ENCODE measurements around the gene TM4SF1. TPM values are rescaled to one million over a fixed set of nuclear protein-coding genes. Genes with fewer than 3 reads are reported as not detected.

Gene TM4SF1
- total RNA-seq, 1 donor from 2014 or later = not detected

GRCh38 chr3:149352556-149352955 is 24.9 kb downstream of the TM4SF1 start:
- Histone ChIP-seq H3K27ac (no peak overlapping the region), H3K9me3 (ENCODE audit: low read depth) (no peaks in the 10 kb centered on the region), H2AFZ (replicated peaks) (peak overlapping the region; percentile 97), H3K4me2 (no peak overlapping the region), H3F3A (ENCODE audit: low read depth) (no peaks in the 10 kb centered on the region), H3K79me2 (ENCODE audit: low read depth) (no peaks in the 10 kb centered on the region), H3K36me3 (no peaks in the 10 kb centered on the region), H4K20me1 (ENCODE audit: low read depth) (no peaks in the 10 kb centered on the region), H3K9ac (no peak overlapping the region), H3K4me3 (no peak overlapping the region), H3K27me3 (no peaks in the 10 kb centered on the region), H3K4me1 (no peaks in the 10 kb centered on the region)
- Mint-ChIP-seq H3K27ac (no peak overlapping the region), H3K27me3 (ENCODE audit: insufficient read depth, low read depth) (peaks cover 2% of the 10 kb centered on the region), H3K4me3 (no peak overlapping the region), H3K36me3 (no peaks in the 10 kb centered on the region), H3K4me1 (no peaks in the 10 kb centered on the region), H3K9me3 (no peaks in the 10 kb centered on the region)
- peak; percentile 69 for TF ChIP-seq CTCF (IDR thresholded peaks at IDR 0.05)
- TF ChIP-seq EZH2 (IDR thresholded peaks at IDR 0.05) = no peak
- no peak for TF ChIP-seq EZH2phosphoT487 (IDR thresholded peaks at IDR 0.05)
- peak; percentile 71 for DNase-seq (ENCODE audit: low spot score)

- no peaks in the 10 kb centered on the region for H3K36me3 ChIP-seq
- no peak overlapping the region for H3K4me2 ChIP-seq
- no peak overlapping the region for H3K27ac Mint-ChIP-seq
- no peak overlapping the region for H3K27ac ChIP-seq
- H4K20me1 ChIP-seq (ENCODE audit: low read depth) = no peaks in the 10 kb centered on the region
- H2AFZ ChIP-seq (replicated peaks) = no peak overlapping the region
- no peaks in the 10 kb centered on the region for H3K4me1 ChIP-seq
- no peak overlapping the region for H3K9ac ChIP-seq
- no peaks in the 10 kb centered on the region for H3K27me3 ChIP-seq
- no peaks in the 10 kb centered on the region for H3K27me3 Mint-ChIP-seq (ENCODE audit: insufficient read depth, low read depth)
- H3K9me3 Mint-ChIP-seq = no peaks in the 10 kb centered on the region
- H3K9me3 ChIP-seq (ENCODE audit: low read depth) = no peaks in the 10 kb centered on the region
- TF ChIP-seq CTCF (IDR thresholded peaks at IDR 0.05) = peak; percentile 44
- no peak for TF ChIP-seq EZH2phosphoT487 (IDR thresholded peaks at IDR 0.05)
- DNase-seq (ENCODE audit: low spot score) = peak; percentile 19
- H3K79me2 ChIP-seq (ENCODE audit: low read depth) = no peaks in the 10 kb centered on the region
- no peak overlapping the region for H3K4me3 ChIP-seq
- H3F3A ChIP-seq (ENCODE audit: low read depth) = no peaks in the 10 kb centered on the region
- no peaks in the 10 kb centered on the region for H3K36me3 Mint-ChIP-seq
- no peak overlapping the region for H3K4me3 Mint-ChIP-seq
- H3K4me1 Mint-ChIP-seq = peaks cover 7% of the 10 kb centered on the region
Measured at GRCh38 chr3:149343951-149344350, 33.5 kb downstream of the TM4SF1 start.

- H3K4me3 ChIP-seq = no peak overlapping the region
- H3K36me3 ChIP-seq = no peaks in the 10 kb centered on the region
- no peaks in the 10 kb centered on the region for H3K27me3 ChIP-seq
- H3K9me3 ChIP-seq (ENCODE audit: low read depth) = no peaks in the 10 kb centered on the region
- Mint-ChIP-seq H3K4me3 (no peak overlapping the region), H3K36me3 (no peaks in the 10 kb centered on the region), H3K27me3 (ENCODE audit: insufficient read depth, low read depth) (no peaks in the 10 kb centered on the region), H3K27ac (no peak overlapping the region), H3K4me1 (peaks cover 7% of the 10 kb centered on the region), H3K9me3 (no peaks in the 10 kb centered on the region)
- no peak overlapping the region for H2AFZ ChIP-seq (replicated peaks)
- no peak overlapping the region for H3K27ac ChIP-seq
- H3K9ac ChIP-seq = no peak overlapping the region
- H4K20me1 ChIP-seq (ENCODE audit: low read depth) = no peaks in the 10 kb centered on the region
- no peak for TF ChIP-seq CTCF (IDR thresholded peaks at IDR 0.05)
- no peak overlapping the region for H3K4me2 ChIP-seq
- no peaks in the 10 kb centered on the region for H3K4me1 ChIP-seq
- no peak for DNase-seq (ENCODE audit: low spot score)
- H3F3A ChIP-seq (ENCODE audit: low read depth) = no peaks in the 10 kb centered on the region
- no peaks in the 10 kb centered on the region for H3K79me2 ChIP-seq (ENCODE audit: low read depth)
Measured at GRCh38 chr3:149342413-149343380, 34.8 kb downstream of the TM4SF1 start.
